ENCODE results near the gene KNSTRN. TPM values are rescaled to one million over a fixed set of nuclear protein-coding genes. Genes with fewer than 3 reads are reported as not detected.

KNSTRN gene
- total RNA-seq, 4 donors from 2014 or later, result 10.8 to 30.9 (median 22.1) TPM

- DNase-seq (peak in 1 of 2 donors; percentile 67), ATAC-seq (peak; percentile 23 to 24)
- H3K27ac ChIP-seq, result peak overlapping the region; percentile 98 to 100 (median 99)
- in situ Hi-C loops (cut with MboI; ENCODE audit: low sequenced_read_pairs in 4 of 4), result no loop called here
- peaks cover 0 to 18% of the 10 kb centered on the region in 2 donors for H3K36me3 ChIP-seq
- no peaks in the 10 kb centered on the region for H3K9me3 ChIP-seq
- peaks cover 68 to 79% of the 10 kb centered on the region in 2 donors for H3K4me1 ChIP-seq
- H3K4me3 ChIP-seq, result peak overlapping the region; percentile 54 to 70 (median 68)
- no peaks in the 10 kb centered on the region for H3K27me3 ChIP-seq
- intact Hi-C loops (cut with DNase I; ENCODE audit: low total_unique reads), result loop anchor here (1.0 kb wide), 1 partner anchor 16 kb away; the partner anchor contains the start of gene INAFM2
- TF ChIP-seq POLR2A (IDR thresholded peaks at IDR 0.05) (no peak), CTCF (IDR thresholded peaks at IDR 0.05 in 4 of 5, conservative IDR thresholded peaks at IDR 0.05 in 1 of 5) (no peak)
These were observed 43.5 kb upstream of the KNSTRN start for GRCh38 chr15:40338921-40339620.

GRCh38 chr15:40339621-40339945 lies 42.9 kb upstream of the KNSTRN start:
- peaks cover 0 to 18% of the 10 kb centered on the region in 2 donors for H3K36me3 ChIP-seq
- peak overlapping the region; percentile 54 to 70 (median 68) for H3K4me3 ChIP-seq
- TF ChIP-seq POLR2A (IDR thresholded peaks at IDR 0.05) (no peak), CTCF (IDR thresholded peaks at IDR 0.05 in 4 of 5, conservative IDR thresholded peaks at IDR 0.05 in 1 of 5) (peak in 2 of 5 experiments; percentile 21 to 33)
- intact Hi-C loops (cut with DNase I; ENCODE audit: low total_unique reads), result loop anchor here (1.0 kb wide), 1 partner anchor 16 kb away; the partner anchor contains the start of gene INAFM2
- DNase-seq (no peak), ATAC-seq (no peak)
- H3K4me1 ChIP-seq, result peaks cover 63 to 74% of the 10 kb centered on the region in 2 donors
- in situ Hi-C loops (cut with MboI; ENCODE audit: low sequenced_read_pairs in 4 of 4), result no loop called here
- peak overlapping the region; percentile 98 to 100 (median 99) for H3K27ac ChIP-seq
- no peaks in the 10 kb centered on the region for H3K27me3 ChIP-seq
- no peaks in the 10 kb centered on the region for H3K9me3 ChIP-seq

- peak; percentile 69 to 76 for ATAC-seq
- in situ Hi-C loops (cut with MboI; ENCODE audit: low sequenced_read_pairs in 4 of 4), result loop anchor here in 1 of 4 donors (10.0 kb wide), 1 partner anchor 85 kb away; no protein-coding TSS in a partner anchor
These were observed 42.3 kb upstream of the KNSTRN start for GRCh38 chr15:40340038-40340739.

More at GRCh38 chr15:40340038-40340739, 42.3 kb upstream of the KNSTRN start:
- no peaks in the 10 kb centered on the region for H3K27me3 ChIP-seq
- peak; percentile 49 to 89 for DNase-seq
- TF ChIP-seq POLR2A (IDR thresholded peaks at IDR 0.05) (no peak), CTCF (IDR thresholded peaks at IDR 0.05 in 4 of 5, conservative IDR thresholded peaks at IDR 0.05 in 1 of 5) (peak in 1 of 5 experiments; percentile 5)
- peaks cover 0 to 18% of the 10 kb centered on the region in 2 donors for H3K36me3 ChIP-seq
- peak overlapping the region; percentile 54 to 70 (median 68) for H3K4me3 ChIP-seq
- intact Hi-C loops (cut with DNase I; ENCODE audit: low total_unique reads), result loop anchor here (1.0 to 5.0 kb wide), 2 partner anchors 28 to 42 kb away; partner anchors contain the start of gene KNSTRN
- H3K9me3 ChIP-seq, result no peaks in the 10 kb centered on the region
- peaks cover 58 to 68% of the 10 kb centered on the region in 2 donors for H3K4me1 ChIP-seq
- peak overlapping the region; percentile 98 to 100 (median 99) for H3K27ac ChIP-seq
